GM19240 (cell line): ENCODE data around the gene ABHD13.
"Not testable (repeated sequence)": the region's sequence is repeated elsewhere in the genome, so short reads cannot be mapped to it uniquely, and the experiment has no call there.

ENCODE experiments used
- DNase-seq: peaks from one replicate; pipeline ENCODE4 v3.0.0; 2011; ENCODE audit warnings: low spot score; ENCODE audit not compliant: insufficient read length

The ABHD13 gene

DNA sequence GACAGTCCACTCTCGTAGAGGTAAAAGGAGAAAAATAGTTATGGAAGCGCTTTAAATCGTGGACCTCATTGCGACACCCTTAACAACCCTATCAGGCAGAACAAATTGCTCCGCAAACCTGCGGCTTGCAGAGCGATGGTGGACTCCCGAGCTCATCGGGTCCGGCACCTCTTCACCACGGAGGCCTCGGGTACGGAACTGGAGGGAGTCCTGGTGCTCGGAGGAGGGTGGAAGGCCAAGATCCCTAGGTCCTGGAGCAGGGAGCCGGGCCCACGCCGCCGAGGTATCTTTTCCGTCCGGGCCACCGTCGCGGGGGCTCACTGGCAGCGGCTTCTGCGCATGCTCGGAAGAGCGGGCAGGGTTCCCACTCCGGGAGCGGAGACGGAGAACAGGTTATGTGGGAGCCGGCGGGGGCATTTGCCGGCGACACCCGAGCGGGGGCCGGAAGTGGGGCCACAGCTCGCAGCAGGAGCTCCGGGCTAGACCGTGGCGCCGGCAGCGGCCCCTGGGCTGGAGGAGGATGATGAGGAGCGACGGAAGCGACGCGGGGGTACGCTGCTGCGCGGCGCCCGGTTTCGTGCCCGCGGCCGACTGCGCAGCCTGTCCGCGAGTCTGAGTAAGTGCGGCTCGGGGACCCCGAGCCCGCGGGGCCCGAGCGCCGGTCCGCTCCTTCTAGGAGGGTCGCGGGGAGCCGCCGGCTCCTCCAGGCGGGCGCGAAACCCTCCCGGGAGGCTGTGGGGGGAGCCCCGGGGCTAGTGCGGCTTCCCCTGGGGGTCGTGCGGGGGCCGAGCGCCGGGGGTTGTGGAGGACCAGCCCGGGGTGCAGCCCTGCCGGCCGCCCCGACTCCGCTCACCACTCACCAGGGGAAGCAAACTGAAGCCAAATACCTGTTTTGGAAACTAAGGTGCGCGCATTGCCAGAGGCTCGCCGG, at the start of gene ABHD13:
Gene ABHD13, plus strand, starts transcription at position 349 of the 931 bp plus-strand sequence. CDS start 10,827 bp downstream, outside the sequence.
- DNase-seq = peak; percentile 59

- no peak for DNase-seq
Observed at GRCh38 chr13:108168929-108169328, 49.3 kb upstream of the ABHD13 start.

GRCh38 chr13:108176685-108177274, 41.4 kb upstream of the ABHD13 start:
- no peak for DNase-seq

DNA sequence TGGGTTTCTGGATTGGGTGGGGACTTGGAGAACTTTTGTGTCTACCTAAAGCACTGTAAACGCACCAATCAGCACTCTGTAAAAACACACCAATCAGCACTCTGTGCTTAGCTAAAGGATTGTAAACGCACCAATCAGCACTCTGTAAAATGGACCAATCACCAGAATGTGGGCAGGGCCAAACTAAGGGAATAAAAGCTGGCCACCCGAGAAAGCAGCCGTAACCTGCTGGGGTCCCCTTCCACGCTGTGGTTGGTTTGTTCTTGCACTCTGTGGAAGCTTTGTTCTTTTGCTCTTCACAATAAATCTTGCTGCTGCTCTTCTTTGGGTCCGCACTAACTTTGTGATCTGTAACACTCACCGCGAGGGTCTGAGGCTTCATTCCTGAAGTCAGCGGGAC, 40.1 kb upstream of the ABHD13 start:
- no peak for DNase-seq

DNA sequence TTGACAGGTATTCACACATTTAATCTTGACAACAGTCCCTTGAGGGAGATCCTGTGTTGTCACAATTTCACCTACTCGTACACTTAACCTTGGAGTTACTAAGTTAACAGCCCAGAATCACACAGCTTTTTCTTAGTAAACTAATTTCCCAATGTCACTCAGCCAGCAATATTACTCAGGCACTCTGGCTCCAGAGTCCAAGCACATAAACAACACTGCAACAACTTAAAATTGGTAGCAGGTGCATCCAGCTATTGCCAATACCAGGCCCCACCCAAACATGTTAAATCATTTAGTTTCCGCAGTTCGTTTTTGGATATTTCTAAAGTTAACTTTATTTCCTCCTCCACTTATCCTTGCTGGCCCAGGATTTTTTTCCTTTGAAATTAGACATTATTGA, 35.5 kb upstream of the ABHD13 start:
- no peak for DNase-seq

DNA sequence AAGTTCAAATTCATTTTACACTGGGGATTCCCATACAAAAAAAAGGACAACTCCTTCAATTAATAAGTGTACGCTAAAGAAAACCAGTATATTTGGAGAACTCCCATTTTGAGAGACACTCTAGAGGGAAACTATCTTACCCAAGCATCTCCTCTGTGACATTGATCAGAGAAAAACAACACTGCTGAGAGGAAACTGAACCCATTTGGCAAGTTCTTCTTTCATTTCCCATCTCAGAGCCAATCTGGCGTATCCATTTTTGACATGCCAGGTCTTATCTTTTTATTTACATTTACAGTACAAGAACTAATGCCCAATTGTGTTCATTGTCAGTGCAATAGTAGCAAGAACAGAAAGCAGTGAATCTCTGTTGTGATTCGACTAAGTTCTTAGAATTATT, 33.0 kb upstream of the ABHD13 start:
- DNase-seq = no peak

GRCh38 chr13:108188260-108188659, 29.9 kb upstream of the ABHD13 start:
- no peak for DNase-seq

DNA sequence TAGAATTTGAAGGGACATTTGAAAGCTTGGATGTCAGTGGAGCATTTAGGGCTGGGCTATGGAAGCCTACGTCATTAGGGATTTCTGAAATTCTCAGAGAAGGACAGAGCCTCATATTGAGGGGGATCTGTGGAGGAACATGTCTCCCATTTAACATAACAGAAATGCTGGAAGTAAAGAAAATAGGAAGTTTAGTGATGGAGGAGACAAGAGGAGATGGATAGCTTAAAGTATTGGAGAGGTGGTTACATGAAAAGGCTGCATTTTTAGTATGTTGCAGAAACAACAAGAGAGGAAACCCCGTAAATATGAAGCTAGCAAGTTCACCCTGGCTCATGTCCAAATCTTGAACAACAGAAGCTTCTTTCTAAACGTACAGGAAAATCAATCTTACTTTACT, 27.3 kb upstream of the ABHD13 start:
- no peak for DNase-seq

DNA sequence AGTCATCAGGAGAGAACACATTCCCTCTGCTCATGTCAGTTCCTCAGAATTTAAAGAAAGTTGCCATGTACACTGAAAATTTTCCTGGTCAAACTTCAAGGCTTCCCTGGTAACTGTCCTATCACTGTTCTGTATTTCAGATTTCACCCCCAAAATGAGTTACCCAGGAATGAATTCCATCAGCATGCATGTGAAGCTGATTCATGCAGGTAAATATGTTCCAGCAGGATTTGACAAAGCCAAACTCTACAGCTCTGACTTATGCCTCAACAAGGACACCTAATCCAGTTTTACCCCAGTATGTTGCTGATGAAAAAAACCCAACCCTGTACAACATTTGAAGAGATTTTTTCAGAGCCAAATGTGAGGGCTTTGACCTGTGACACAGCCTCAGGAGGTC, 24.4 kb upstream of the ABHD13 start:
- DNase-seq = no peak

GRCh38 chr13:108194435-108194936, 23.7 kb upstream of the ABHD13 start:
- DNase-seq = no peak

- no peak for DNase-seq
Observed at GRCh38 chr13:108195146-108195545, 23.0 kb upstream of the ABHD13 start.

DNA sequence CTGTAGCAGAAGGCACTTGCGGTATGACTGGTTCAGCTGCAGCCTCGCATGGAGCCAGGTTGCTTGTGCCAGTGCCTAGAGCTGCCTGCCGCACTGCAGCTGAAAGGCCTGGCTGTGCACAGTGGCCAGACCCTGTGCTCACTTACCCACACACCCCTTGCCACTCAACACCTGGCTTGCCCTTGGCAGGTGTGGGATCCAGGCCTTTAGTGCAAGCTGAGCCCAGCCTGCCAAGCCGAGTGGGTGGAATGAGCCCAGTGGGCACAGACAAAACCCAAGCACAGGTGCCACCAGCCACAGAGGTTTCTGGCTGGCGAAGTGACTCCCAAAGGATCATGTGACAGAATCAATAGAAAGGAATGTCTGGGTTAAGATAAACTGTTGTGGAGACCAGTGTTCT, 22.3 kb upstream of the ABHD13 start:
- no peak for DNase-seq

DNA sequence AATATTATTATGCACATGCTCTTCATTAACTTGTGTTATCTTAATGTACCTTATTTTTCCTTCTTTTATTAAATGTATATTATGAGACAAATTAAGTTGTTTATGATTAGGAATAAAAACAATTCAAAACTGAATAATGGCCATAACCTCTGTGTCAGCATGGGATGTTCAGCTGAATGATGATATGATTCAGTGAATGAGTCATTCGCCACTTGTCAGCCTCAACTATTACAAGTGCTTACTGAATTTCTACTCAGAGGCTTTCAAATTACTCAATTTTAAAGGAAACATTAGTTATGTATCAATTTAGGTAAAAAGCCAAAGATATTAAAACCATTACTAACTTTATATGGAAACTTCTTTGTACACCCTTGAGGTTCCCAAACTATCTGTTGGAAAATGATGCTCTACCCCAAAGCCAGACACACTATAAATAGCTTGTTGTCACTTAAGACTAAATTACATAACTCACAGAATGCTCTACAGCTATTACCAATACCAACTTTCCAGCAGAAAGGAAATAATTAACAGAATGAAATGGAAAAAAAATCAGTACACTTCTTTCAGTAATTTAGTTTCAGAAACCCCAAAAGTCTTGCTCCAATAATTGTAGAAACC, 17.3 kb upstream of the ABHD13 start:
- no peak for DNase-seq

DNA sequence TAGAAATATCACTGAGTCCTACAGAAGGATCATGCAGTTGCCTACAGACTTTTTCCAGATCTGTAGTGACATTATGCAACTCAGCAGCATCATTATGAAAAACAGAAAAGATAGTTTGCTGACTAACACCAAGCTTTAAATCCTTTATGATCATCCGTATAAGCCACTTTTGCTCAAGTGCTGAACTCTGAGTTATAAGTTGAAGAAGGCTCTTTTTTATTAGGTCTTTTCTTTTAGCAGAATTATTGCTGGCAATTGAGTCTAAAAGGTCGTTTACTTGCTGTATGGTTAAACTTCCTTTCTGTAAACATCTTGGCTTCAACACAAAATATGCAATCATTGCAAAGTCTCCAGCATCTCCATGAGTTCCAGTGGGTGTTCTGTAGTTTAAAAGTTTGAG, 7.6 kb upstream of the ABHD13 start:
- no peak for DNase-seq

GRCh38 chr13:108212886-108213285, 5.3 kb upstream of the ABHD13 start:
- DNase-seq = no peak

DNA sequence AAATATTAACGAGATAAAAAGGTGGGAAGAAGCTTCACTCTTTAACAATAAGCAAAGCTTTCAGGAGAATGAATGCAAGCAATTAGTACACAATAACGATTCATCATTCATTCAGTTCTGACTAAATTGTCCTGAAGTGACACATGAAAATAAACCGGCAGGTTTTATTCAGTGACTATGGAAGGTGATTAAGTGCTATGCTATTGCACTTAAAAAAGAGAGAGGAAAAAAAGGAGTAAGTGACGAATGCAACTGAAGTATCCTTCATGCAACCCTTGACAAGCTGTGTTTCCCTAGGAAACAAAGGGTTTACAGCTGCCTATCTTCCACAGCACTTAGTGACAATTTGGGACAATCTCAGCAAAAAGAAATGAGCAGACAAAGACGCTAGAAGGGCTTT, 4.2 kb upstream of the ABHD13 start:
- DNase-seq = no peak

DNA sequence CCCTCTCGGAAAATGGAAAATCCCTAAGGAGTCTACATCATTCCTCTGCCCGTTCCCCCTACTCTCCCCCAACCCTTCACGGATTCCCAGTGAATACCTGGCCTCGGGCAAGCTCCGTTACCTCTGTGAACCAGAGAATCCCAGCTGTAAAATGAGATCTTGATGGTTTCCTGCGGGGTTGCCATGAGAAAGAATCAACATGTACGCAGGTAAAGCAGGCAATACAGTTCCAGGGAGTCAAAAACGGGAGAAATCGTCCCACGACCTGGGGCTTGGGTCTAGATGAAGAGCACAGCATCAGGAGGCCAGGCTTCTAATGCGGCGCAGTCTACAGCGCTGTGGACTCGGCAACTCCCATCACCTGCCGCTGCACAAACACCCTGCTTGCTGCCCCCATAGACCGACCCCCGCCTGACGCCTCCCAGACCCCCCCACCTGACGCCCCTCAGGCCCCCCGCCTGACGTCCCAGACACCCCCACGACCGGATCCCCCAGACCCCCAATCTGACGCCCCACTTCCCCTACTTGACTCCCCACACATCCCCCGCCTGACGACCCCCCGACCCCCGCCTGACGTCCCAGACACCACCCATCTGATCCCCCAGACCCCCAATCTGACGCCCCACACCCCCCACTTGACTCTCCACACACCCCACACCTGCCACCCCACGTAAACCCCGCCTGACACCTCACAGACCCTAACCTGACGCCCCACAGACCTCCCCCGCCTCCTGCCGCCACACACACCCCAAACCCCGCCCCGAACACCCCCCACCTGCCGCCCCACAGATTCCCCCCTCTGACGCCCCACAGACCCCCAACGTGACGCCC, 3.5 kb upstream of the ABHD13 start:
- DNase-seq = no peak

DNA sequence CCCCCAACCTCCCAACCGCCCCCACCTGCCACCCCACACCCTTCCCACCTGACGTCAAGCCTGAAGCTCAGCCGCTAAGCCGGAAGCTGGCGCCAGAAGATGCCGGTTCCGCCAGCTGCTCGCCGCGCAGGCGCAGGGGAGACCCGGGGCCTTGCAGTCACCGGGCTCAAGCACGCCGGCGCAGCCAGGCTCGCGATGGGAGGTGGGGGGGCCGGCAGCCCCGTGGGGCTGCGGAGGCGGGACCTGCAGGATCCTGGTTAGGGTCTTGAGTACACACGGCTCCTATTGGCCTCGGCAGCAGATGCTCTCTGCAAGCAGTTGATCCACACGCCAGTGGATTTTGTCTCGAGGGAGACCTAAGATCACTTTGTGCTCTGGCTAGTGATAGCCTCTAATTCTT, 2.8 kb upstream of the ABHD13 start, which contains the start of gene LIG4:
Gene LIG4, minus strand, starts transcription at position 101 of the 400 bp plus-strand sequence. CDS start 4,268 bp downstream, outside the sequence.
- peak; percentile 64 for DNase-seq

- DNase-seq = not testable (repeated sequence)
Observed at GRCh38 chr13:108217307-108218043, 717 bp upstream of the ABHD13 start.

DNA sequence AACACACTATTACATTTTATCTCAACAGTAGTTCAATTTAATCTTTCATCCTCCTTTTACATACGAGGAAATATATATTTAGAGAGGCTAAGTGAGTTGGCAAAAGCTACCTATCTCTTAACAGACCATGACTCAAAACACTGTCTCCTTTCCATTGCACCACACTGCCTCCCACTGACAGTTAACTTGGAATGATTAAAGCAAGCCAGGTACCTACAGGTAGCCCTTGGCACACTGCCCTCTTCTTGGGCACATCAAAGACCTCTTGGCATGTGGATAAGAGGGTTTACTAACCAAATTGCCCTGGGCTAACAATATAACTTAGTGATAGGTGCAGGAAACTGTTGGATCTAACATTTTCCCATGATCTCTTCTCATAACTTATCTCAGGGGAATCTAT, 1.8 kb downstream of the ABHD13 start:
- DNase-seq = no peak
